Spinal cord (tissue), 10 donors: ENCODE results near the gene TMEM181. TPM values are rescaled to one million over a fixed set of nuclear protein-coding genes. Genes with fewer than 3 reads are reported as not detected.

Experiments used
- DNase-seq, 6 donors: peaks; one replicate each; pipeline versions ENCODE4 v3.0.0 to v3.0.0-alpha.2; 2013 to 2015; ENCODE audit warnings: low spot score in 6 of 6, low read depth in 4 of 6
- H3K27ac ChIP-seq: one replicate; pipeline ENCODE4 v1.5.1; 2013; ENCODE audit warnings: low read depth, low read length, control low read depth
- H3K27me3 ChIP-seq: one replicate; pipeline ENCODE4 v1.6.1; 2013; ENCODE audit warnings: low read length; ENCODE audit not compliant: control insufficient read depth, insufficient read depth
- H3K36me3 ChIP-seq: one replicate; pipeline ENCODE4 v1.6.1; 2013; ENCODE audit warnings: low read length; ENCODE audit not compliant: control insufficient read depth, insufficient read depth
- H3K4me1 ChIP-seq: one replicate; pipeline ENCODE4 v1.6.1; 2013; ENCODE audit warnings: low read length; ENCODE audit not compliant: control insufficient read depth, insufficient read depth
- H3K4me3 ChIP-seq: one replicate; pipeline ENCODE4 v1.5.1; 2013; ENCODE audit warnings: low read depth, low read length, control low read depth
- H3K9me3 ChIP-seq: one replicate; pipeline ENCODE4 v1.6.1; 2013; ENCODE audit warnings: low read length; ENCODE audit not compliant: control insufficient read depth, insufficient read depth
- WGBS: methylation state at CpG from one replicate; pipeline ENCODE4 v1.1.5; 2013; ENCODE audit warnings: missing lambda C conversion rate; ENCODE audit not compliant: insufficient coverage; 5-methylcytosine and 5-hydroxymethylcytosine counted together
- polyA plus RNA-seq, 2 donors: library from polyadenylated mRNA; unstranded; fragments of 120-200 nt; gene quantifications; one replicate each; pipeline ENCODE4 v1.2.1, GENCODE V29; 2013; ENCODE audit not compliant: insufficient read length in 2 of 2
- total RNA-seq, 2 donors: library from RNA; depleted of rRNA in 1 of 2; stranded (reverse); fragments of 120-200 nt in 1 of 2; fragments of >200 nt in 1 of 2; gene quantifications; one replicate each; pipeline versions ENCODE4 v1.2.3 to v1.2.4, GENCODE V29; 2013 to 2014
- donor health status: healthy.

Gene TMEM181
- total and polyA plus RNA-seq, 4 donors: 31.8 to 59.0 (median 40.1) TPM

GRCh38 chr6:158560836-158561320 is 987 bp downstream of the TMEM181 start:
- Histone ChIP-seq H3K4me1 (peaks cover 22% of the 10 kb centered on the region), H3K9me3 (no peaks in the 10 kb centered on the region), H3K4me3 (peak overlapping the region; percentile 60), H3K36me3 (peaks cover 6% of the 10 kb centered on the region), H3K27ac (no peak overlapping the region), H3K27me3 (no peaks in the 10 kb centered on the region)
- peak in 1 of 6 donors; percentile 28 for DNase-seq
- WGBS: 9% methylated on average over 19 of the region's 19 CpGs

GRCh38 chr6:158561321-158561884 is 1.5 kb downstream of the TMEM181 start:
- Histone ChIP-seq H3K27me3 (no peaks in the 10 kb centered on the region), H3K4me3 (peak overlapping the region; percentile 60), H3K9me3 (no peaks in the 10 kb centered on the region), H3K27ac (no peak overlapping the region), H3K4me1 (peaks cover 22% of the 10 kb centered on the region), H3K36me3 (peaks cover 6% of the 10 kb centered on the region)
- DNase-seq: no peak
- 70% methylated on average over 12 of the region's 14 CpGs for WGBS

- no peak for DNase-seq
- H3K4me3 ChIP-seq: no peak overlapping the region
- WGBS: 100% methylated on average over 2 of the region's 8 CpGs
- no peaks in the 10 kb centered on the region for H3K9me3 ChIP-seq
- H3K27ac ChIP-seq: no peak overlapping the region
- peaks cover 6% of the 10 kb centered on the region for H3K36me3 ChIP-seq
- H3K4me1 ChIP-seq: peaks cover 22% of the 10 kb centered on the region
- no peaks in the 10 kb centered on the region for H3K27me3 ChIP-seq
Measured at GRCh38 chr6:158561938-158562337, 2.0 kb downstream of the TMEM181 start.

- Histone ChIP-seq H3K27ac (no peak overlapping the region), H3K27me3 (no peaks in the 10 kb centered on the region), H3K4me3 (no peak overlapping the region), H3K9me3 (no peaks in the 10 kb centered on the region), H3K4me1 (peaks cover 20% of the 10 kb centered on the region), H3K36me3 (peaks cover 6% of the 10 kb centered on the region)
- no peak for DNase-seq
- WGBS: 93% methylated on average over 8 of the region's 16 CpGs
Measured at GRCh38 chr6:158564243-158565121, 4.6 kb downstream of the TMEM181 start.

- Histone ChIP-seq H3K36me3 (peaks cover 6% of the 10 kb centered on the region), H3K9me3 (no peaks in the 10 kb centered on the region), H3K4me1 (peaks cover 17% of the 10 kb centered on the region), H3K27me3 (no peaks in the 10 kb centered on the region), H3K4me3 (no peak overlapping the region), H3K27ac (no peak overlapping the region)
- no peak for DNase-seq
- WGBS: 88% methylated on average over 9 of the region's 9 CpGs
Measured at GRCh38 chr6:158565122-158565429, 5.2 kb downstream of the TMEM181 start.

GRCh38 chr6:158565482-158566040 is 5.7 kb downstream of the TMEM181 start:
- Histone ChIP-seq H3K36me3 (peaks cover 8% of the 10 kb centered on the region), H3K4me3 (no peak overlapping the region), H3K4me1 (peaks cover 17% of the 10 kb centered on the region), H3K27ac (no peak overlapping the region), H3K9me3 (no peaks in the 10 kb centered on the region), H3K27me3 (no peaks in the 10 kb centered on the region)
- 93% methylated on average over 14 of the region's 14 CpGs for WGBS
- DNase-seq: no peak

- Histone ChIP-seq H3K27me3 (no peaks in the 10 kb centered on the region), H3K4me3 (no peak overlapping the region), H3K4me1 (peaks cover 9% of the 10 kb centered on the region), H3K9me3 (no peaks in the 10 kb centered on the region), H3K27ac (no peak overlapping the region), H3K36me3 (peaks cover 9% of the 10 kb centered on the region)
- DNase-seq: no peak
- 98% methylated on average over 7 of the region's 9 CpGs for WGBS
Measured at GRCh38 chr6:158566207-158566818, 6.4 kb downstream of the TMEM181 start.

GRCh38 chr6:158567152-158567551 is 7.3 kb downstream of the TMEM181 start:
- H3K27me3 ChIP-seq: no peaks in the 10 kb centered on the region
- no peak for DNase-seq
- no peaks in the 10 kb centered on the region for H3K9me3 ChIP-seq
- H3K36me3 ChIP-seq: peaks cover 16% of the 10 kb centered on the region
- 86% methylated on average over 7 of the region's 10 CpGs for WGBS
- peaks cover 1% of the 10 kb centered on the region for H3K4me1 ChIP-seq
- no peak overlapping the region for H3K27ac ChIP-seq
- H3K4me3 ChIP-seq: no peak overlapping the region

- H3K27ac ChIP-seq: no peak overlapping the region
- no peak overlapping the region for H3K4me3 ChIP-seq
- 86% methylated on average over 12 of the region's 12 CpGs for WGBS
- DNase-seq: no peak
- no peaks in the 10 kb centered on the region for H3K4me1 ChIP-seq
- no peaks in the 10 kb centered on the region for H3K27me3 ChIP-seq
- peaks cover 24% of the 10 kb centered on the region for H3K36me3 ChIP-seq
- no peaks in the 10 kb centered on the region for H3K9me3 ChIP-seq
Measured at GRCh38 chr6:158567871-158568401, 8.0 kb downstream of the TMEM181 start.
